RWPE2 (cell line): ENCODE results near the gene RTL1.

Experiments
- ATAC-seq: fragments of 200-7000 bp; cut with Tn5 transposase; 3 replicates; pipeline ENCODE4 v1.9.1; 2021; ENCODE audit warnings: low read depth
- DNase-seq: peaks from one replicate; pipeline ENCODE4 v3.0.0-alpha.2; 2020; ENCODE audit warnings: low spot score
- H3K27ac ChIP-seq: fragments of 450-650 bp; 2 replicates; pipeline ENCODE4 v1.5.1; 2017; ENCODE audit warnings: mild to moderate bottlenecking; ENCODE audit not compliant: poor library complexity, severe bottlenecking
- H3K27me3 ChIP-seq: fragments of 250-450 bp; sonication (Bioruptor Pico); 2 replicates; pipeline ENCODE4 v1.5.1; 2021; ENCODE audit warnings: mild to moderate bottlenecking, moderate library complexity; ENCODE audit not compliant: insufficient read depth, poor library complexity, severe bottlenecking
- H3K36me3 ChIP-seq: fragments of 250-450 bp; sonication (Bioruptor Pico); 2 replicates; pipeline ENCODE4 v1.5.1; 2020; ENCODE audit warnings: low read depth, mild to moderate bottlenecking, moderate library complexity
- H3K4me1 ChIP-seq: fragments of 250-450 bp; sonication (Bioruptor Pico); 2 replicates; pipeline ENCODE4 v1.5.1; 2021; ENCODE audit warnings: mild to moderate bottlenecking, moderate library complexity; ENCODE audit not compliant: insufficient read depth, poor library complexity, severe bottlenecking
- H3K4me3 ChIP-seq: fragments of 250-450 bp; sonication (Bioruptor Pico); 2 replicates; pipeline ENCODE4 v1.5.1; 2021; ENCODE audit warnings: mild to moderate bottlenecking, moderate library complexity; ENCODE audit not compliant: severe bottlenecking
- H3K9me3 ChIP-seq: fragments of 250-450 bp; sonication (Bioruptor Pico); 2 replicates; pipeline ENCODE4 v1.5.1; 2021; ENCODE audit warnings: mild to moderate bottlenecking, moderate library complexity; ENCODE audit not compliant: severe bottlenecking
- TF ChIP-seq, protein P1 (sequence below): fragments of 450-650 bp; IDR thresholded peaks from one replicate; pipeline ENCODE4 v1.5.1; 2017; ENCODE audit warnings: mild to moderate bottlenecking, moderate library complexity; ENCODE audit not compliant: poor library complexity, severe bottlenecking

The RTL1 gene

DNA sequence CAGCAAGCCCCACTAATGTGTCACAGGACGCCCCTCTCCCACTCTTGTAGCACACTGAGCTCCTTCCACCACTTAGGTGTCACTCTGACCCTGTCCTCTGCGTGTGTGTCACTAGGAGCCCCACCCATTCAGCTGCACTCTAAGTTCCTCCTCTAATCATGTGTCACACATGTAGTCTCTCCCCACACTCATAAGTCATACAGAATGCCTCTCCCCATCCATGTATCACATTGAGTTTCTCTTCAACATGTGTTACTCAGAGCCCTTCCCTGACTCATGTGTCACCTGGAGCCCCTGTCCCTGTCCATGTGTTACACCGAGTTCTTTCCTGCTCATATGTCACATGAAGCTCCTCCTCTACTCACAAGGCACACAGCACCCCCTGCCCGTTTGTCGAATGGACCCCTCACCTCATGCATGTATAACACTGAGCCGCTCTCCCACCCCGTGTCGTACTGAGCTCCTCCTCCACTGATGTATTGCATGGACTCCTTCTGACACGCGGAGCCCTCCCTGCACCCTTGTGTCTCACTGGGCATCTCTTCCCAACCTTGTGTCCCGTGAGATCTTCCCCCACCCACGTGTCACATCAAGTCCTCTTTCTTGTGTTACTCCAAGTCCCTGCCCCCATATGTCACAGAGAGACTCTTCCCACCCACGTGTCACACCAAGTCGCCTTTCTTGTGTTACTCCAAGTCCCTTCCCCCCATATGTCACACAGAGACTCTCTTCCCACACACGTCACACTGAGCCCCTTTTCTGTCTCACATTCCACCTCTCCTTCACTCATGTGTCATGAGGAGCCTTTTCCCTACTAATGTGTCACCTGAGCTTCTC lies 31.0 kb downstream of the RTL1 start:
- Histone ChIP-seq H3K4me3 (no peak overlapping the region), H3K27ac (no peak overlapping the region), H3K4me1 (no peaks in the 10 kb centered on the region), H3K36me3 (no peaks in the 10 kb centered on the region), H3K9me3 (no peaks in the 10 kb centered on the region), H3K27me3 (no peaks in the 10 kb centered on the region)
- TF ChIP-seq, protein P1, sequence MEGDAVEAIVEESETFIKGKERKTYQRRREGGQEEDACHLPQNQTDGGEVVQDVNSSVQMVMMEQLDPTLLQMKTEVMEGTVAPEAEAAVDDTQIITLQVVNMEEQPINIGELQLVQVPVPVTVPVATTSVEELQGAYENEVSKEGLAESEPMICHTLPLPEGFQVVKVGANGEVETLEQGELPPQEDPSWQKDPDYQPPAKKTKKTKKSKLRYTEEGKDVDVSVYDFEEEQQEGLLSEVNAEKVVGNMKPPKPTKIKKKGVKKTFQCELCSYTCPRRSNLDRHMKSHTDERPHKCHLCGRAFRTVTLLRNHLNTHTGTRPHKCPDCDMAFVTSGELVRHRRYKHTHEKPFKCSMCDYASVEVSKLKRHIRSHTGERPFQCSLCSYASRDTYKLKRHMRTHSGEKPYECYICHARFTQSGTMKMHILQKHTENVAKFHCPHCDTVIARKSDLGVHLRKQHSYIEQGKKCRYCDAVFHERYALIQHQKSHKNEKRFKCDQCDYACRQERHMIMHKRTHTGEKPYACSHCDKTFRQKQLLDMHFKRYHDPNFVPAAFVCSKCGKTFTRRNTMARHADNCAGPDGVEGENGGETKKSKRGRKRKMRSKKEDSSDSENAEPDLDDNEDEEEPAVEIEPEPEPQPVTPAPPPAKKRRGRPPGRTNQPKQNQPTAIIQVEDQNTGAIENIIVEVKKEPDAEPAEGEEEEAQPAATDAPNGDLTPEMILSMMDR: no peak
- ATAC-seq (no peak), DNase-seq (peak; percentile 59)

DNA sequence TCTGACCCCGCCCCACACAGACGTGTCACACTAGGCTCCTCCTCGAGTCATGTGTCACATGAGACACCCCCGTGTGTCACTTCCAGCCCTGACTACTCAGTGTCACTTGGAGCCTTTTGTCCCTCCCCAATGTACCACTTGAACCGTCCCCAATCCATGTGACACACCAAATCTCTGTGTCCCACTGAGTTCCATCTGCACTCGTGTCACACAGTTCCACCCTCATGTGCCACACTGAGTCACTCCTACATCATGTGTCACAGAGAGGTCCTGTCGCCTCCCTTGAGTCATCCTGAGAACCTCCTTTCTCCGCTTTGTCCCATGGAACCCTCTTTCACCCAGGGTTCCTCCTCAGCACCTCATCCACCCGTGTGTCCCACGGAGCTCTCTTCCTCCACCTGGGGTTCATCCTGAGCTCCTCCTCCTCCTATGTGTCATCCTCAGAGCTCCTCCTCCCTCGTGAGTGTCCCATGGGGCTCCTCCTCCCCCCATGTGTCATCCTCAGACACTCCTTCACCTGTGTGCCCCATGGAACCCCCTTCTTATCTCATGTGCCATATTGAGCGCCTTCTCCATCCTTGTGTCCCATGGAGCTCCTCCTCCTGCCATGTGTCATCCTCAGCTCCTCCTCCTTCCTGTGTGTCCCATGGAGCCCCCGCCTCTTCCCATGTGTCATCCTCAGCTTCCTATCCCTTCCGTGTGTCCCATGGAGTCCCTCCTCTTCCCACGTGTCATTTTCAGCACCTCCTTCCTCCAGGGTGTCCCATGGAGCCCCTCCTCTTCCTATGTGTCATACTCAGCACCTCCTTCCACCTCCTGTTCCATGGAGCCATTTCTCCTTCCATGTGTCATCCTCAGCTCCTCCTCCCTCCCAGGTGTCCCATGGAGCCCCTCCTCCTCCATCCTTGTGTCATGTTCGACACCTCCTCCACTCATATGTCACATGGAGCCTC lies 32.0 kb downstream of the RTL1 start:
- no peak overlapping the region for H3K4me3 ChIP-seq
- H3K27me3 ChIP-seq: no peaks in the 10 kb centered on the region
- ATAC-seq (peak; percentile 70), DNase-seq (peak; percentile 68)
- TF ChIP-seq, protein P1: no peak
- no peak overlapping the region for H3K27ac ChIP-seq
- no peaks in the 10 kb centered on the region for H3K9me3 ChIP-seq
- no peaks in the 10 kb centered on the region for H3K36me3 ChIP-seq
- H3K4me1 ChIP-seq: no peaks in the 10 kb centered on the region

DNA sequence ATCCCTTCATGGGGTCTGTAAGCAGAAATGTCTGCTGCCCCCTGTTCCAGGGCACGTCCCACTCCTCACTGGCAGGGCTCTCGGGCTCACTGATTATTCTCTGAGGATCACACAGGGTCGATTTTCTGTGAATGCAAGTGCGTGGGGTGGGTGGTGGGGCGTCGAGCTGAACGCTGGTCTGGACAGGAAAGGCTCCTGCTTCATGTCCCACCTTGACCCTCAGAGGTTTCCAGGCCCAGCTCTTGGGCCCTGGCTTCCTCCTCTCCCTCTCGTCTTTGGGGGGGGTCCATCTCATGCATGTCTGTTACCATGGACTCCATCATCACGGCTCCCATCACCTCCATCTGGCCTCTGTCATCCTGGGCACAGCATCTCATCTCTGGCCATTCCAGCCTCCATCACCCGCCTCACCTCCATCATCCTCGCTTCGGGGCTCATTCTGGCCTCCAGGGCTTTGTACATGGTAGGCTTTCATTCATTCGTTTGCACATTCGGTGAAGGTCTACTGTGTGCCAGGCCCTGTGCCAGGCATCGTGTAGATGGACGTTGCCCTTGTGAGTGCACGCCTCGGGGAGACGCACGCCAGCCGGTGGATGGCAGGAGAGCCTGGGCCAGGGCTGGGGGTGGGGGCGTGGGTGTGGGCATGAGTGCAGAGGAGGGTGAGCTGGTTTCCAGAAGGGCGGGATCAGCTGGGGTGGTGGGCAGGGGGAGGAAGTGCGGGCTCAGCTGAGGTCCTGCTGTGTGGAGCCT lies 34.7 kb downstream of the RTL1 start:
- peaks cover 4% of the 10 kb centered on the region for H3K4me1 ChIP-seq
- TF ChIP-seq, protein P1: no peak
- H3K9me3 ChIP-seq: no peaks in the 10 kb centered on the region
- peak; percentile 43 for DNase-seq
- no peaks in the 10 kb centered on the region for H3K27me3 ChIP-seq
- no peak overlapping the region for H3K4me3 ChIP-seq
- H3K27ac ChIP-seq: no peak overlapping the region
- H3K36me3 ChIP-seq: no peaks in the 10 kb centered on the region
- no peak for ATAC-seq

DNA sequence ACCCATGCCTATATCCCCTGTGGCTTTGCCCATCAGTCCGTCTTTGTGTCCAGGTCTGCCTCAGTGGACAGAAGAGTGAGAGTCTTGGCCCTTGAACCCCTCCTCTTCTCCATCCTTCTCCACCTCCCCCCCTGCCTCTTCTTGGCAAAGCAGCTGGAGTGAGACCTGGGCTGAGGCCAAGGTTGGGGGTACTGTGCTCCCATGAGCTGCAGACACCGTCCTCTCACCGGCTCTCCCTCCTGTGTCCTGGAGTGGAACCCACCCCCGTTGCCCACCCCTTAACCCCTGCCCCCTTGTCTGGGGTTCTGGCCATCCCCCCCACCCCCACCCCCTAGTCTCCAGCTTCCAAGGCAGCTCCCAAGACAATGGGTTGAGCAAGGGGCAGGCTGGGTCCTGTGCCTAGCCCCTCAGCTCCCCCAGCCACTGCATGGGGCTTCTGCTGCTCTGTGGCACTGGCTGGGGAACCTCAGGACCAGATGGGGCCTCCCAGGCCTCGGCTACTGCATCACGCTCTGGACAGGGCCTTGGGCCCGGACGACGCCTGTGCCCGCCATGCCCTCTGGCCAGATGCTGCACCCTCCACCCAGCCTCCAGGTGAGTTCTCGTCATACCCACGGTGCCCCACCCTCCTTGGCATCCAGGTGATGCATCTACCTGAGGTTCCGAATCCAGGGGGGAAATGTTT lies 35.7 kb downstream of the RTL1 start:
- H3K4me1 ChIP-seq: peaks cover 4% of the 10 kb centered on the region
- H3K4me3 ChIP-seq: no peak overlapping the region
- TF ChIP-seq, protein P1: no peak
- H3K36me3 ChIP-seq: no peaks in the 10 kb centered on the region
- H3K27ac ChIP-seq: no peak overlapping the region
- peak; percentile 61 for DNase-seq
- no peak for ATAC-seq
- no peaks in the 10 kb centered on the region for H3K9me3 ChIP-seq
- no peaks in the 10 kb centered on the region for H3K27me3 ChIP-seq
